NB4 (cell line): ENCODE results near the gene MBD6.
A peak's percentile ranks its signal among the peaks of the same experiment; 100 is the strongest.

ENCODE experiments used
- DNase-seq: peaks from one replicate; pipeline ENCODE4 v3.0.0; 2010; ENCODE audit warnings: low read depth
- H3K4me3 ChIP-seq: one replicate; pipeline ENCODE4 v1.5.1; 2011; ENCODE audit warnings: mild to moderate bottlenecking, low read depth, low read length, moderate library complexity
- CTCF ChIP-seq: IDR thresholded peaks from one replicate; pipeline ENCODE4 v1.5.1; 2012; ENCODE audit warnings: low read depth, low read length
- MYC ChIP-seq: IDR thresholded peaks from 2 replicates; pipeline ENCODE4 v1.6.1; 2011; ENCODE audit warnings: low read depth, low read length
- POLR2A ChIP-seq: IDR thresholded peaks from 2 replicates; pipeline ENCODE4 v1.6.1; 2011; ENCODE audit warnings: mild to moderate bottlenecking; ENCODE audit not compliant: insufficient read length; ENCODE audit errors: extremely low read depth
- TF ChIP-seq, protein P1 (sequence below): IDR thresholded peaks from 2 replicates; pipeline ENCODE4 v1.6.1; 2011; ENCODE audit warnings: low read depth, low read length

Gene MBD6, protein sequence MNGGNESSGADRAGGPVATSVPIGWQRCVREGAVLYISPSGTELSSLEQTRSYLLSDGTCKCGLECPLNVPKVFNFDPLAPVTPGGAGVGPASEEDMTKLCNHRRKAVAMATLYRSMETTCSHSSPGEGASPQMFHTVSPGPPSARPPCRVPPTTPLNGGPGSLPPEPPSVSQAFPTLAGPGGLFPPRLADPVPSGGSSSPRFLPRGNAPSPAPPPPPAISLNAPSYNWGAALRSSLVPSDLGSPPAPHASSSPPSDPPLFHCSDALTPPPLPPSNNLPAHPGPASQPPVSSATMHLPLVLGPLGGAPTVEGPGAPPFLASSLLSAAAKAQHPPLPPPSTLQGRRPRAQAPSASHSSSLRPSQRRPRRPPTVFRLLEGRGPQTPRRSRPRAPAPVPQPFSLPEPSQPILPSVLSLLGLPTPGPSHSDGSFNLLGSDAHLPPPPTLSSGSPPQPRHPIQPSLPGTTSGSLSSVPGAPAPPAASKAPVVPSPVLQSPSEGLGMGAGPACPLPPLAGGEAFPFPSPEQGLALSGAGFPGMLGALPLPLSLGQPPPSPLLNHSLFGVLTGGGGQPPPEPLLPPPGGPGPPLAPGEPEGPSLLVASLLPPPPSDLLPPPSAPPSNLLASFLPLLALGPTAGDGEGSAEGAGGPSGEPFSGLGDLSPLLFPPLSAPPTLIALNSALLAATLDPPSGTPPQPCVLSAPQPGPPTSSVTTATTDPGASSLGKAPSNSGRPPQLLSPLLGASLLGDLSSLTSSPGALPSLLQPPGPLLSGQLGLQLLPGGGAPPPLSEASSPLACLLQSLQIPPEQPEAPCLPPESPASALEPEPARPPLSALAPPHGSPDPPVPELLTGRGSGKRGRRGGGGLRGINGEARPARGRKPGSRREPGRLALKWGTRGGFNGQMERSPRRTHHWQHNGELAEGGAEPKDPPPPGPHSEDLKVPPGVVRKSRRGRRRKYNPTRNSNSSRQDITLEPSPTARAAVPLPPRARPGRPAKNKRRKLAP

GRCh38 chr12:57522011-57522886, at the start of gene MBD6:
TSS of gene MBD6 (plus strand) at chr12:57522824. CDS start at chr12:57524304, 1,480 bp downstream.
- TF ChIP-seq, protein P1, sequence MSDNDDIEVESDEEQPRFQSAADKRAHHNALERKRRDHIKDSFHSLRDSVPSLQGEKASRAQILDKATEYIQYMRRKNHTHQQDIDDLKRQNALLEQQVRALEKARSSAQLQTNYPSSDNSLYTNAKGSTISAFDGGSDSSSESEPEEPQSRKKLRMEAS: peak; percentile 90
- TF ChIP-seq CTCF (no peak), POLR2A (peak; percentile 28), MYC (peak; percentile 73; the same call in 1 of the 2 replicates)
- DNase-seq: peak; percentile 92
- H3K4me3 ChIP-seq: peak within 1 kb of the TSS; percentile 96

DNA sequence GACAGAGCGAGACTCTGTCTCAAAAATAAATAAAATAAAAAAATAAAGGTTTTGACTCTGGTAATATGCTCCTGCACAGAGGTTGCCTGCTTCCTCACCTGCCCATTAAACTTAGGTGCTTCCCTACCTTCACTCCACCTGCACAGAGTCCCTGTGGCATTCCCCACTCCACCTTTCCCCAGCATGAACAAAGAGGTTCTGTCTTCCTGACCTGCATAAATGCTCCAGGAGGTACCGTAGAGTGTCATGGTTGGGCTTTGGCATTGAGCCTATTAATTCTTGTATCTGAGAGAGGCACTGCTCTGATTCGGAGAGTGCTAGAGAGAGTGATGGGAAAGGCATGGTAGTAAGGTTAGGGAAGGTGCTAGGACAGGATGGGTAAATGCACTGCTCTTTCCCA, 49.2 kb upstream of the MBD6 start:
- no peak for DNase-seq
- TF ChIP-seq POLR2A: no peak
- no peak overlapping the region for H3K4me3 ChIP-seq

DNA sequence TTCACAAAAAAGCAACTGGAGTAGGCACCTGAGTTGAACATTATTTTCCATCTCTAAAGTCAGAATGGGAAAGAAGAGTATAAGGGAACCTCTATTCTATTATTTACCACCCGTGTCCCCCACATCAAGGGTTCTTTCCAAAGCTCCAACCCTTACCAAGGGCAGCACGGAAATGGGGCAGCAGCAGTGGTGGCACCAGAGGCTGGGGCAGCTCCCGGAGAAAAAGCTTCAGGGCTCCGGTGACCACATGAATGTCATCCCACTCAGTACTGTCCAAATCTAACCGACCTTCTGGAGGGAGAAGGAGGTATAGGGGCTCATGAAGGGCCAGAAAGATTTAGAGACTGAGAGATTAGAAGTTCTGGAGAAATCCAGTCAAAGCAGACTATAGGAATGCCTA, 48.7 kb upstream of the MBD6 start:
- TF ChIP-seq, protein P1: no peak
- no peak for TF ChIP-seq POLR2A
- no peak for TF ChIP-seq CTCF
- no peak for TF ChIP-seq MYC
- H3K4me3 ChIP-seq: no peak overlapping the region
- no peak for DNase-seq

GRCh38 chr12:57474430-57474829, 48.2 kb upstream of the MBD6 start:
- no peak overlapping the region for H3K4me3 ChIP-seq
- TF ChIP-seq POLR2A (no peak), CTCF (no peak), MYC (no peak)
- TF ChIP-seq, protein P1: no peak
- DNase-seq: no peak

GRCh38 chr12:57474862-57475261, 47.8 kb upstream of the MBD6 start:
- no peak for TF ChIP-seq MYC
- no peak for TF ChIP-seq POLR2A
- TF ChIP-seq, protein P1: no peak
- TF ChIP-seq CTCF: no peak
- no peak overlapping the region for H3K4me3 ChIP-seq

More at GRCh38 chr12:57474862-57475261, 47.8 kb upstream of the MBD6 start:
- no peak for DNase-seq
